Fibroblast of mammary gland (primary cell): ENCODE data around the gene ATPAF1.

Experiments used
- DNase-seq: peaks from one replicate; pipeline ENCODE4 v3.0.0-alpha.2; 2010; ENCODE audit warnings: low read depth
- H3K4me3 ChIP-seq: 2 replicates; pipeline ENCODE4 v1.5.1; 2011; ENCODE audit warnings: low read depth, mild to moderate bottlenecking, low read length, moderate library complexity; ENCODE audit not compliant: control insufficient read depth
- CTCF ChIP-seq: conservative IDR thresholded peaks from 2 replicates; pipeline ENCODE4 v1.5.1; 2011; ENCODE audit warnings: low read depth, low read length, inconsistent platforms; ENCODE audit not compliant: control insufficient read depth, insufficient read depth

The ATPAF1 gene

GRCh38 chr1:46681333-46682034 lies 13.3 kb upstream of the ATPAF1 start:
- TF ChIP-seq CTCF = no peak
- no peak for DNase-seq
- no peak overlapping the region for H3K4me3 ChIP-seq

GRCh38 chr1:46679789-46680573 lies 11.8 kb upstream of the ATPAF1 start:
- H3K4me3 ChIP-seq = no peak overlapping the region
- TF ChIP-seq CTCF = no peak
- DNase-seq = no peak

GRCh38 chr1:46677339-46677738 lies 9.2 kb upstream of the ATPAF1 start:
- TF ChIP-seq CTCF = no peak
- no peak overlapping the region for H3K4me3 ChIP-seq
- DNase-seq = no peak

- no peak for TF ChIP-seq CTCF
- no peak for DNase-seq
Measured at GRCh38 chr1:46676531-46676930, 8.4 kb upstream of the ATPAF1 start.

GRCh38 chr1:46675549-46676314 lies 7.6 kb upstream of the ATPAF1 start:
- no peak for TF ChIP-seq CTCF
- no peak overlapping the region for H3K4me3 ChIP-seq
- DNase-seq = no peak

More at GRCh38 chr1:46676531-46676930, 8.4 kb upstream of the ATPAF1 start:
- no peak overlapping the region for H3K4me3 ChIP-seq

- peak; percentile 52 for DNase-seq
- no peak overlapping the region for H3K4me3 ChIP-seq
- no peak for TF ChIP-seq CTCF
Measured at GRCh38 chr1:46673749-46674182, 5.6 kb upstream of the ATPAF1 start.
